AG08395 (cell line): ENCODE data around the gene HYI.

Source experiments
- DNase-seq: peaks from one replicate; pipeline ENCODE4 v3.0.0; 2012; ENCODE audit warnings: mixed read lengths, low spot score

Gene HYI

GRCh38 chr1:43444151-43444828, 9.4 kb downstream of the HYI start:
- DNase-seq: no peak

- no peak for DNase-seq
Observed at GRCh38 chr1:43443197-43443946, 10.4 kb downstream of the HYI start.

DNA sequence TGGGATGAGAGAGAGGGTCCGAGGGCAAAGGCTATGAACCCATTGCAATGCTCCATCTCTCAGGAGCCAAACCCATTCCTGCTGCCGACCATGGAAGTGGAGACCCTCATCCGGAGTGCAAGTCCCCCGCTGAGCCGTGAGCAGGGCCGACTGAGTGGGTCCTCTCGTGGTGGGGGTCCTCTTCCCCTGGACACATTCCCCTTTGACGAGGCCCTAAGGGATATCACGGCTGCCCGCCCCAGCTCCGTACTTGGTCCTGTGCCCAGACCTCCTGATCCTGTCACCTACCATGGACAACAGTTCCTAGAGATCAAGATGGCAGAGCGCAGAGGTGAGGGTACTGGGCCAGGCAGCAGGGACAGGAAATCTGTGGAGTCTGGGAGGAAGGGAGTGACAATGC, 11.0 kb downstream of the HYI start:
- no peak for DNase-seq

- DNase-seq: no peak
Observed at GRCh38 chr1:43441894-43442637, 11.7 kb downstream of the HYI start.

- no peak for DNase-seq
Observed at GRCh38 chr1:43441166-43441893, 12.4 kb downstream of the HYI start.

DNA sequence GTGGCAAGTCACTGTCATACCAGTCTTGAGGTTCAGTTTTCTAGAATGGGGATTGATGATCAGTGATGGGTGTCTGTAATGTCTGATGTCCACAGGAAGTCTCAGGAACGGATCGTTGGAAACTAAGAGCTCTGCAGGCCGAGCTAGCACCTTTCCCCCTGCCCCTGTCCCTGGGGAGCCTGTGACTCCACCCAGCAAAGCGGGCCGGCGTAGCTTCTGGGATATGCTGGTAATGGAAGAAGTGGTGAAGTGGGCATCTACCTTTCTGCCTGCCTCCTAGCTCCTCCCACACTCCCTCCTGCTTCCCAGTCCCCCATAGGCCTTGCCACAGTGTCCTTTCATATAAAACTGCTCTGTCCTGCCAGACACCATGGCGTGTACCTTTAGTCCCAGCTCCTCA, 13.4 kb downstream of the HYI start:
- no peak for DNase-seq

DNA sequence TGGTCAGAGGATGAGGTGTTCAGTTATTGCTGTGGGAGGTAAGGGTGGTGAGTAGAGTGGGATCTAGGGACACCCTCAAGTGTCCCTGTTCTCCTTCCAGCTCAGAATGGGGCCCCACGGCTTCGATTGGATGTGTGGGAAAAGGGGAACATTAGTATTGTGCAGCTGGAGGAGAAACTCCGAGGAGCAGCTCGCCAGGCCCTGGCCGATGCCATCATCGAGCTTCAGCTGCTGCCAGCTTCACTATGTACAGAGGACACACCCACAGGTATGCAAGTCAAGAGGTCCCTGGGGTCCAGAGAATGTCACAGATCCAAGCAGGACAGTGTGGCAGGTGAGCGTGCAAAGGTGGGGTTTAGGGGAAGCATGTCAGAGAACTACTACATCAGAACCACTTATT, 13.9 kb downstream of the HYI start:
- DNase-seq: no peak

GRCh38 chr1:43438953-43439581, 14.7 kb downstream of the HYI start:
- no peak for DNase-seq

DNA sequence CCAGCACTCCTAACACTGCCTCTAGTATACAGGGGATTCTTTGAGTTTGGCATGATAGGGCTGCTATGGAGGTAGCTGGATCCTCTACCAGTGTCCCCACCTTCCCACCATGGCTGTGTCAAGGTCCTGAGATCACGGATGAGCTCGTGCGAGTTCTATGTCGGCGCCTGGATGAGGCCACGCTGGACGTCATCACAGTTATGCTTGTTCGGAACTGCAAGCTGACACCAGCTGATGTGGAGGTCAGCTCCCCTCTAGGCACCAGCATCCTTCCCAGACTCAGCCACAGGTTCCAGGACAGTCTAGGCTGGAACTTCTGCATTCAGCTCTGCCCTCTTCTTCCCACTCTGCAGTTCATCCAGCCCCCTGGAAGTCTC, 15.2 kb downstream of the HYI start:
- no peak for DNase-seq

GRCh38 chr1:43438006-43438405, 15.7 kb downstream of the HYI start:
- no peak for DNase-seq

GRCh38 chr1:43437031-43437973, 16.4 kb downstream of the HYI start:
- DNase-seq: no peak

DNA sequence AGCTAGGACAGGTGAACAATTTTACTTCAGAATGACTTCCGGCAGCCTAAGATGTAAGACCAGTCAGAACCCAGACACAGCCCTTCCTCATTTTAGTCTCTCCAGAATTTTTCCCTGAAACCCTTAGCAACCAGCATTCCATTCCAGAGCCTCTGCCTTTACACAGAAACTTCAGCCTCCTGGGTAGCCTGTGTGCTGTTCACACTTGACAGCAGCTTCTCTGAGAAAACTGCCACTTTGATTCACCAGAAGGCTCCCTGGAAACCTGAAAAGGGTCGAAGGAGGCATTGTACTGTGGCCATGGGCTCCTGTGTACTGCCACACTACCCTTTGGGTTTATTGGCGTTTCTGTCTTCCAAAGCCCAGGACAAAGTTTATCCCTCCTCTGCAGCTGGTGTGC, 17.4 kb downstream of the HYI start:
- DNase-seq: no peak

GRCh38 chr1:43435146-43436145, 18.3 kb downstream of the HYI start:
- peak; percentile 92 for DNase-seq

DNA sequence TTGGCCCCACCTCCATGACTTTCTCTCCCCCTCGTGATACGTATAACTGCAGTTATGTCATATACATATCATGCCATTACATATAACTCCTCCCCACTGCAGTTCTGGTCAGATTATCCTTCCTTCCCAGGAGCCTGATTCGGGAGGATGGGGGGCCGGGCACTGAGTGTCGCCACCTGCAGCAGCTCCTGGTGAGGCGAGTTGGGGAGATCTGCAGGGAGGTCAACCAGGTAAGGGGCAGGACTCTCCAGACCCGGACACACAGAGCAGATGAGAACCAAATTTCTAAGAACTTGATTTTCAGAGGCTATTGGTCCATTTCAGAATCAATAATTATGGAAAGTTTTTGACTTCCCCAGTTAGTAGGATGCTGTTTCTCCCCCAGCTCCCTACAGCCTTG, 19.5 kb downstream of the HYI start:
- no peak for DNase-seq

DNA sequence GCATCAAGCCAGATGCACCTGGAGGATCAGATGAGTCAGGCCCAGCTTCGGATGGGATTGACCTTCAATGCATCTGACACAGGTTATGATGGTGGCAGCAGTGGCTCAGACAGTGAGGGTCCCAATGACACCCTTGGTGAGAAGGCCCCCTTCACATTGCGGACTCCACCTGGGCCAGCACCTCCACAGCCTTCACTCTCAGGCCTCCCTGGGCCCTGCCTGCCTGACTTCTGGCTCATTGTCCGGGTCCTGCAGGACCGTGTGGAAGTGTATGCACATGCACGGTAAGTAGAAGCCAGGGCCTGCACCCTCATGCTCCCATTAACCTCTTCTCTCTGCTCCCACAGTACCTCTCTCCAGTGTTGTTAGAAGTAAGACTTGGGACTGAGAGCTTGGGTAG, 20.8 kb downstream of the HYI start:
- DNase-seq: no peak

DNA sequence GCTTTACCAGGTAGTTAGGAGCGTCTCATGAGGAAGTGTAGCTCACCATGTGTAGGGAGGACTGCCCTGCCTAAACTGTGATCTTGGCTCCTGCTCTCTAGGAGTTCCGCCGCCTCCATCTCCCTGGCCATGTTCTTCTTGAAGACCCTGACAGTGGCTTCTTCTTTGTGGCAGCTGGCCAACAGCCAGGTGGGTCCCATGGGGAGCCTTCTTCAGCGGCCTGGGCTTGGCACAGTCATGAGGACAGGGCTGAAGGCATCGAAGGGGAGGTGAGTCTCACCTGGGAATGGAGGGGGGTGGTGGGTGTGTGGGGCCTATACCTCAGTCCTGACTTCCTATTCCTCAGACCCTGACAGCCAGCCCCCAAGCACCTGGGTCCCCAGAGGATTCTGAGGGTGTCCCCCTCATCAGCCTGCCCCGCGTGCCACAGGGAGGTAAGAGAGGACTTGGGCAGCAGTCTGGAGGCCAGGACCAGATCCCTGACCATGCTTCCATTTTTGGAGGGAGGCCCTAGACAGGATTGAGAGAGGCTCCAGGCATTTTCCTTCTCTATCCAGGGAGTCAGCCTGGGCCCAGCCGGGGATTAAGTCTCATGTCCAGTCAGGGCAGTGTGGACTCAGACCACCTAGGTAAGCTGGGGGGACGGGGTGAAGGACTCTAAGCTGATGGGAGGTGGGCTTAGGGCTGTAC, 21.4 kb downstream of the HYI start:
- no peak for DNase-seq

- no peak for DNase-seq
Observed at GRCh38 chr1:43431676-43432075, 22.1 kb downstream of the HYI start.

DNA sequence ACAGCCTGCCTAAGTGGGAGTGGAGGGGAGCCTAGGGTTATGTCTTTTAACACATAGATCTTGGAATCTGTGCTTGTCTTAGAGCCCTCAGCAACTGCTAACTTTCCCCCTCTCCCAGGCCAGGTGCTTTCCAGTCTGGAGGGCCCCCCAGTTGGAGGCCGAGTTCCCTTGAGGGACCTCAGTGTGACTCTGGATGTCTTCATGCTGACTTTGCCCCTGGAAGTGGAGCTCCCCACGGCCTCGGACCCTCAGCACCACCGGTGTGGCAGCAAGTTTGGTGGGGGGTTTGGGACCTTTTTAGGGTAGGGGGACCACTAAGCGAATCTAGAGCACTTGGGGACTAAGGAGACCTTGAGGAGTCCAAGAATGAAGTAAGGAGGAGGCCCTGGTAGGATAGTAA, 22.9 kb downstream of the HYI start:
- DNase-seq: no peak

- no peak for DNase-seq
Observed at GRCh38 chr1:43427941-43428340, 25.8 kb downstream of the HYI start.
